Choroid plexus epithelial cell (primary cell): ENCODE results near the gene SLC49A4.

Source experiments
- DNase-seq: peaks from one replicate; pipeline ENCODE4 v3.0.0-alpha.2; 2010; ENCODE audit warnings: low read depth
- H3K4me3 ChIP-seq: 2 replicates; pipeline ENCODE4 v1.5.1; 2011; ENCODE audit warnings: low read depth, mild to moderate bottlenecking, control low read depth, low read length, moderate library complexity
- CTCF ChIP-seq: conservative IDR thresholded peaks from 2 replicates; pipeline ENCODE4 v1.5.1; 2011; ENCODE audit warnings: low read depth, mild to moderate bottlenecking, control low read depth, inconsistent platforms, low read length, moderate library complexity

The SLC49A4 gene

GRCh38 chr3:122890077-122890719 lies 95.3 kb downstream of the SLC49A4 start:
- H3K4me3 ChIP-seq = no peak overlapping the region
- DNase-seq = peak; percentile 87
- TF ChIP-seq CTCF = peak; percentile 15

GRCh38 chr3:122890720-122891220 lies 95.9 kb downstream of the SLC49A4 start:
- no peak overlapping the region for H3K4me3 ChIP-seq
- DNase-seq = no peak

GRCh38 chr3:122892118-122892960 lies 97.5 kb downstream of the SLC49A4 start:
- no peak for DNase-seq
- no peak overlapping the region for H3K4me3 ChIP-seq
- no peak for TF ChIP-seq CTCF

More at GRCh38 chr3:122890720-122891220, 95.9 kb downstream of the SLC49A4 start:
- no peak for TF ChIP-seq CTCF

GRCh38 chr3:122893282-122893681 lies 98.4 kb downstream of the SLC49A4 start:
- no peak for TF ChIP-seq CTCF
- DNase-seq = no peak
- H3K4me3 ChIP-seq = no peak overlapping the region

- H3K4me3 ChIP-seq = no peak overlapping the region
- peak; percentile 13 for DNase-seq
- no peak for TF ChIP-seq CTCF
Observed at GRCh38 chr3:122893754-122894668, 99.1 kb downstream of the SLC49A4 start.

GRCh38 chr3:122898298-122898697 lies 103.4 kb downstream of the SLC49A4 start:
- no peak for TF ChIP-seq CTCF
- no peak overlapping the region for H3K4me3 ChIP-seq
- no peak for DNase-seq
